Neuron (in vitro differentiated cells): ENCODE results near the gene TNS4.

Source experiments
- H2AFZ ChIP-seq: one replicate; pipeline ENCODE4 v1.6.1; 2013; ENCODE audit warnings: low read depth, mild to moderate bottlenecking, inconsistent platforms, low read length, moderate library complexity
- H3K27me3 ChIP-seq: one replicate; pipeline ENCODE4 v1.6.1; 2013; ENCODE audit warnings: low read length; ENCODE audit not compliant: insufficient read depth
- H3K36me3 ChIP-seq: one replicate; pipeline ENCODE4 v1.6.1; 2013; ENCODE audit warnings: low read length; ENCODE audit not compliant: insufficient read depth
- H3K4me1 ChIP-seq: one replicate; pipeline ENCODE4 v1.6.1; 2013; ENCODE audit warnings: low read length; ENCODE audit not compliant: insufficient read depth
- H3K4me3 ChIP-seq: 2 replicates; pipeline ENCODE4 v1.5.1; 2013; ENCODE audit warnings: mild to moderate bottlenecking, low read length, moderate library complexity
- H3K9me3 ChIP-seq: one replicate; pipeline ENCODE4 v1.6.1; 2013; ENCODE audit warnings: low read length

TNS4 gene

GRCh38 chr17:40443196-40443987 is 58.0 kb downstream of the TNS4 start, which contains the start of gene IGFBP4:
IGFBP4 (plus strand) TSS chr17:40443450; CDS start chr17:40443736, 286 bp downstream.
- Histone ChIP-seq H3K27me3 (peaks cover 7% of the 10 kb centered on the region), H3K9me3 (no peaks in the 10 kb centered on the region), H3K36me3 (no peaks in the 10 kb centered on the region), H3K4me3 (peak within 1 kb of the TSS; percentile 50), H3K4me1 (peaks cover 21% of the 10 kb centered on the region), H2AFZ (peak within 1 kb of the TSS; percentile 72)

- no peaks in the 10 kb centered on the region for H3K36me3 ChIP-seq
- H2AFZ ChIP-seq = peak overlapping the region; percentile 72
- H3K9me3 ChIP-seq = no peaks in the 10 kb centered on the region
- H3K4me3 ChIP-seq = peak overlapping the region; percentile 50
- peaks cover 7% of the 10 kb centered on the region for H3K27me3 ChIP-seq
- H3K4me1 ChIP-seq = peaks cover 21% of the 10 kb centered on the region
Measured at GRCh38 chr17:40442392-40443195, 58.8 kb downstream of the TNS4 start.

DNA sequence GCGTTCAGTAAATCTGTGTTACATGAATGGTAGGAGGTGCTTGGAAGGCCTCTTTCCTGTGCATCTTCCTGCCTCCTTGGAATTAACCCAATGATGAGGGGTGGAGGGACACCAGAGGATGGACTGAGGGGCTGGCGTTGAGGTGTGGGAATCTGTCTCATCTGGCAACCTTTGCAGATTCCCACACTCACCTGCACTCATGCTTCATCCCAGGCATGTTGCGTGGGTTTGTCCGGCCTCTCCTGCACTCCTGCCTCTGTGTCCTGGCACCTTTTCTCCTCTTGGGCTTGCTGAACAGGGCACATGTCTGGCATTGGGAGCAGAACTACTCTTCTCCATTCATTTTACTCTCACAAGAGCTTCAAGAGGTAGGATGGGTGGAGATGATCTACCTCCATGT is 61.3 kb downstream of the TNS4 start:
- Histone ChIP-seq H3K36me3 (no peaks in the 10 kb centered on the region), H2AFZ (no peak overlapping the region), H3K4me1 (peaks cover 17% of the 10 kb centered on the region), H3K9me3 (no peaks in the 10 kb centered on the region), H3K4me3 (no peak overlapping the region), H3K27me3 (peaks cover 14% of the 10 kb centered on the region)

- Histone ChIP-seq H2AFZ (no peak overlapping the region), H3K4me3 (no peak overlapping the region), H3K27me3 (peaks cover 12% of the 10 kb centered on the region), H3K9me3 (no peaks in the 10 kb centered on the region), H3K36me3 (no peaks in the 10 kb centered on the region), H3K4me1 (no peaks in the 10 kb centered on the region)
Measured at GRCh38 chr17:40437095-40437732, 64.2 kb downstream of the TNS4 start.

DNA sequence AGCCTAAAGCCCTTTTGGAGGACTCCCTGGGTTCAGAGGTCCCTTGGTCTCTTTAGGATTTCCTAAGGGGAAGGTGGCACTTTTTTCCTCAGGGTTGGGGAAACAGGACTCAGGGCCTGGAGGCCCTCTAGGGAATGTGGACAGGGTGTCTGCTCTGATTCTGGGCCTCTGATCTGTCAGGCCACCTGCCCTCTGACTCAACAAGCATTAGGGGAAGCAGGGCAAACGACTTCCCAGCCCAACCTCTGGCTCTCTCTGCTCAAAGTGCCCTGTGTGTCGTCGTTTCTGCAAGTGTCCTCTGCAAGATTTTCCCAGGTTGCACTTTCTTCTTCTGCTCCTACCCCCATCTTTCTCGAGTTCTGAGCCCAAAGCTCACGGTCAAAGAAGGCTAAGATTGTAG is 64.8 kb downstream of the TNS4 start:
- H3K4me1 ChIP-seq = no peaks in the 10 kb centered on the region
- H3K9me3 ChIP-seq = no peaks in the 10 kb centered on the region
- peaks cover 12% of the 10 kb centered on the region for H3K27me3 ChIP-seq
- H2AFZ ChIP-seq = no peak overlapping the region
- no peaks in the 10 kb centered on the region for H3K36me3 ChIP-seq
- no peak overlapping the region for H3K4me3 ChIP-seq

DNA sequence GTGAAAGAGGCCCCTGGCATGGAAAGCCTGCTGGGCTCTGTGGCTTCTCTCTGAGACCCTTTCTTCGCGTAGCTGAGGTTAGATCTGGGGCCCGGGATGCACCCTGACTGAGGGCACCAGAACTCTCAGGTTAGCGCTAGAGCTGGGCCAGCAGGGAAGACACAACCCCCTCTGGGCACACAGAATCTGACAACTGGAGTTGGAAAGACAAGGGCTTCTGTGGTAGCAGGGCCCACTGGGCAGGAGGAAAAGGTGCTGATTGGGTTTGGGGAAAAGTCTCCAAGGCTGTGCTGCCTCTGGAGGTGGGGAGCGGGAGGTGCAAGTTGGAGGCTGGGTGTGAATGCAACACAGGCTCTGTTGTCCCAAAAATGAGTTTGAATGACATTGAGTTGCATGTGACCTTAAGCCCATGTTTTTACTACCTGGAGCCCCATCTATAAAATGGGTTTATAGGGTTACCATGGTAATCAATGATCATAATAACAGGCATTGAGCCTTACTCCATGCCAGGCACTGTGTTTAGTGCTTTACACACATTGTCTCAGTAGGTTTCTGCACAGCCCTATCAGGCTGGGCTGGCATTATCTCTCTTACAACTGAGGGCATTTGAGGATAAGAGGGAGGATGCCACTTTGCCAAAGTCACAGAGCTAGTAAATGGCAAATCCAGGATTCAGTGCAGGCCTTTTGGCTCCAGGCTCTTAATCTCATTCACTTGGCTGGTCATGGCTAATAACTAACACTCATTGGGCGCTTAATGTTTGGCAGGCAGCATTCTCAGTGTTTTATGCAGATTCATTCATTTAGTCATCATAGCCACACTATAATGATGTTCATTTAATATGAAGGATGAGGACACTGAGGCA is 67.6 kb downstream of the TNS4 start:
- H3K4me3 ChIP-seq = no peak overlapping the region
- H3K4me1 ChIP-seq = no peaks in the 10 kb centered on the region
- H3K27me3 ChIP-seq = peaks cover 10% of the 10 kb centered on the region
- no peaks in the 10 kb centered on the region for H3K36me3 ChIP-seq
- no peaks in the 10 kb centered on the region for H3K9me3 ChIP-seq
- H2AFZ ChIP-seq = no peak overlapping the region

DNA sequence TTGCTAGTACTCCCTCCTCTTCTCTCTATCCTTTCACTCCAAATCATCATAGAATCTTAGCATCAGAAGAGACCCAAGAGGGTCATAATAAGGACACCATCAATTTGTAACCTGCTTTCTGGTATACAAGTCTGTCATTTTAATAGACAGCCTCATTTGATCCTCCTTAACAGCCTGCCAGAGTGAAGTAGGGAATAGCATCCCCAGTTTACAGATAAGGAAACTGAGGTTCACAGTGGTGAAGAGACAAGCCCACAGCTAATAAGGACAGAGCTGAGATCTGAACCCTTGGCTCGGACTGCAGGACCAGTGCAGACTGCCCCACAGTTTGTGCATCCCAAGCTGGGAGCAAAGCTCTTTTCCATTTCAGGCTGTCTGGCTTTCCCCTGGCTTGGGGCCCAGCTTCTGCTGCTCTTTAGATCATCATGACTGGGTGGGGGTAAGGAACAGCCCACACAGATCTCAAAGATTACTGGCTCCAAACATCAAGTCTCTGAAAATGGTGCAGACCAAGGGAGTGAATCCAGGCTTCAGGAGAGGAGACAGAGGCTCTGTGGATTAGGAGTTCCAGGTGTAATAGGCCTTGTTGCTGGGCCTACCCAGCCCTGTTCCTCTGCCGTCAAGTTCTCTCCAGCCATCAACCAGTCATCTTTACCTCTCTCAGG is 68.4 kb downstream of the TNS4 start:
- Histone ChIP-seq H2AFZ (no peak overlapping the region), H3K9me3 (no peaks in the 10 kb centered on the region), H3K27me3 (peaks cover 9% of the 10 kb centered on the region), H3K4me1 (no peaks in the 10 kb centered on the region), H3K4me3 (no peak overlapping the region), H3K36me3 (no peaks in the 10 kb centered on the region)

DNA sequence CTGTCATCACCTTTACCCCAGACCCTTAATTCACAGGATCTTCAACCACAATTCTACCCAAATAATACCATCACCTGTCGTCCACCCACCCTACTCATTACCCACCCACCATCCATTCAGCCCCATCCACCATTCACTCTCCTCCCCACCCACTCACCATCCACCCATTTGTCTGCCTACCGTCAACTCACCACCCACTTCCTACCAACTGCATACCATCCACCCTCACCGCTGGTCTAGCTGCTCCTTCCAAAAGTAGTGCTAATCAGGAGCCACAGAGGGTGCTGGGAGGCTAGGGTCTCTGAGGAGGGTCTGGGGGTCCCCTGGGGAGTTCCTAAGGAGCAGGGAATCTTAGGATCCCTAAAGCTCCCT is 70.2 kb downstream of the TNS4 start:
- no peaks in the 10 kb centered on the region for H3K4me1 ChIP-seq
- H3K4me3 ChIP-seq = no peak overlapping the region
- no peak overlapping the region for H2AFZ ChIP-seq
- no peaks in the 10 kb centered on the region for H3K9me3 ChIP-seq
- H3K36me3 ChIP-seq = no peaks in the 10 kb centered on the region
- peaks cover 3% of the 10 kb centered on the region for H3K27me3 ChIP-seq

- Histone ChIP-seq H3K27me3 (peaks cover 5% of the 10 kb centered on the region), H3K9me3 (no peaks in the 10 kb centered on the region), H3K4me1 (no peaks in the 10 kb centered on the region), H2AFZ (no peak overlapping the region), H3K36me3 (no peaks in the 10 kb centered on the region), H3K4me3 (no peak overlapping the region)
Measured at GRCh38 chr17:40430272-40431230, 70.9 kb downstream of the TNS4 start.

GRCh38 chr17:40427002-40427491 is 74.4 kb downstream of the TNS4 start:
- H2AFZ ChIP-seq = no peak overlapping the region
- H3K9me3 ChIP-seq = no peaks in the 10 kb centered on the region
- no peaks in the 10 kb centered on the region for H3K4me1 ChIP-seq
- H3K27me3 ChIP-seq = peaks cover 3% of the 10 kb centered on the region
- H3K4me3 ChIP-seq = no peak overlapping the region
- no peaks in the 10 kb centered on the region for H3K36me3 ChIP-seq
